Neural cell (in vitro differentiated cells): ENCODE results near the gene FAM78B.

ENCODE experiments used
- EP300 ChIP-seq: fragments of 450-650 bp; conservative IDR thresholded peaks from 2 replicates; pipeline ENCODE4 v1.6.1; 2014; ENCODE audit warnings: antibody characterized with exemption, mild to moderate bottlenecking, moderate library complexity; ENCODE audit not compliant: poor library complexity, severe bottlenecking
- EZH2 ChIP-seq: fragments of 200-600, 300-800 bp; shearing (Covaris generic), sonication (generic); IDR thresholded peaks from 2 replicates; pipeline ENCODE4 v1.6.1; 2014; ENCODE audit warnings: antibody characterized with exemption, low read length, borderline replicate concordance, mild to moderate bottlenecking; ENCODE audit not compliant: insufficient read depth, poor library complexity, severe bottlenecking
- POLR2AphosphoS5 ChIP-seq: IDR thresholded peaks from 2 replicates; pipeline ENCODE4 v1.6.1; 2012
- REST ChIP-seq: IDR thresholded peaks from 2 replicates; pipeline ENCODE4 v1.6.1; 2012; ENCODE audit warnings: borderline replicate concordance
- SMC3 ChIP-seq: fragments of 450-650 bp; conservative IDR thresholded peaks from 2 replicates; pipeline ENCODE4 v1.6.1; 2014; ENCODE audit warnings: antibody characterized with exemption, mild to moderate bottlenecking, moderate library complexity; ENCODE audit not compliant: poor library complexity
- TAF1 ChIP-seq: IDR thresholded peaks from 2 replicates; pipeline ENCODE4 v1.6.1; 2012; ENCODE audit warnings: low read depth
- TF ChIP-seq, protein P1 (sequence below): fragments of 450-650 bp; IDR thresholded peaks from 2 replicates; pipeline ENCODE4 v1.5.1; 2014; ENCODE audit warnings: antibody characterized with exemption, mild to moderate bottlenecking, moderate library complexity; ENCODE audit not compliant: poor library complexity, severe bottlenecking

DNA sequence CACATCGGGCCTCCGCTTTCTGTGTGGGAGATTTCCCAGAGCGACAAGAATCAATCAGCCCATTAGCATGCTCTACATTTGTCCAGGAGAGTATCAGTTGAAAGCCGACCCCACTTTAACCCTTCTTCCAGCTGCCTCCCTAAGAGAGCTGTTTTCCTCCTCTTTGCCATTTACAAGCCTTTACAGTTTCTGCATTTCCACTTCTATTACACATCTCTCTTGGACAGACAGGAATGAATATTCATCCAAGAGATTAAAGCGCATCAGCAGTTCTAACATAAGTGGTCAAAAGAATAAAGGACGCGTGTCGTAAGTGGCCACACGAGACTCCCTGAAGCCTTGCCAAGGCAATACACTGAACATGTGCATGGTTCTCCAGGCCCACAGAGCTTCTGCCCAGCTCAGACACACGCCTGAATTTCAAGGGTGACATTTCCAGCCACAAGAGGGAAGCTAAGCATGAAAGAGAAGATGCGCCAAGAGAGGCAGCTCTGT, 47.3 kb downstream of the FAM78B start:
- TF ChIP-seq, protein P1, sequence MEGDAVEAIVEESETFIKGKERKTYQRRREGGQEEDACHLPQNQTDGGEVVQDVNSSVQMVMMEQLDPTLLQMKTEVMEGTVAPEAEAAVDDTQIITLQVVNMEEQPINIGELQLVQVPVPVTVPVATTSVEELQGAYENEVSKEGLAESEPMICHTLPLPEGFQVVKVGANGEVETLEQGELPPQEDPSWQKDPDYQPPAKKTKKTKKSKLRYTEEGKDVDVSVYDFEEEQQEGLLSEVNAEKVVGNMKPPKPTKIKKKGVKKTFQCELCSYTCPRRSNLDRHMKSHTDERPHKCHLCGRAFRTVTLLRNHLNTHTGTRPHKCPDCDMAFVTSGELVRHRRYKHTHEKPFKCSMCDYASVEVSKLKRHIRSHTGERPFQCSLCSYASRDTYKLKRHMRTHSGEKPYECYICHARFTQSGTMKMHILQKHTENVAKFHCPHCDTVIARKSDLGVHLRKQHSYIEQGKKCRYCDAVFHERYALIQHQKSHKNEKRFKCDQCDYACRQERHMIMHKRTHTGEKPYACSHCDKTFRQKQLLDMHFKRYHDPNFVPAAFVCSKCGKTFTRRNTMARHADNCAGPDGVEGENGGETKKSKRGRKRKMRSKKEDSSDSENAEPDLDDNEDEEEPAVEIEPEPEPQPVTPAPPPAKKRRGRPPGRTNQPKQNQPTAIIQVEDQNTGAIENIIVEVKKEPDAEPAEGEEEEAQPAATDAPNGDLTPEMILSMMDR = no peak
- no peak for TF ChIP-seq REST
- no peak for TF ChIP-seq EP300
- TF ChIP-seq POLR2AphosphoS5 = no peak
- no peak for TF ChIP-seq TAF1
- TF ChIP-seq SMC3 = no peak
- no peak for TF ChIP-seq EZH2
